Tibial artery (tissue), 4 donors: ENCODE data around the gene SUN5.

ENCODE experiments used
- DNase-seq, 2 donors: peaks; one replicate each; pipeline ENCODE4 v3.0.0-alpha.2; 2019
- H3K27ac ChIP-seq, 2 donors: fragments of 200-600 bp; sonication (generic) in 1 of 2; 1 replicate in 1 of 2; 2 replicates in 1 of 2; pipeline ENCODE4 v1.5.1; 2018 to 2019; ENCODE audit warnings: mild to moderate bottlenecking in 1 of 2
- H3K27me3 ChIP-seq, 2 donors: fragments of 200-600 bp; sonication (generic) in 1 of 2; one replicate each; pipeline versions ENCODE4 v1.5.1 to v1.6.0; 2016 to 2019
- H3K36me3 ChIP-seq, 3 donors: fragments of 200-600 bp; sonication (generic) in 2 of 3; one replicate each; pipeline ENCODE4 v1.5.1; 2016 to 2019; ENCODE audit warnings: mild to moderate bottlenecking in 2 of 3
- H3K4me1 ChIP-seq, 4 donors: fragments of 200-600 bp; sonication (generic) in 2 of 4; 1 replicate in 3 of 4; 2 replicates in 1 of 4; pipeline ENCODE4 v1.5.1; 2016 to 2019
- H3K4me3 ChIP-seq, 2 donors: fragments of 200-600 bp; sonication (generic) in 1 of 2; 1 replicate in 1 of 2; 2 replicates in 1 of 2; pipeline ENCODE4 v1.5.1; 2018 to 2019; ENCODE audit warnings: mild to moderate bottlenecking in 2 of 2
- H3K9me3 ChIP-seq, 3 donors: fragments of 200-600 bp; sonication (generic) in 1 of 3; one replicate each; pipeline ENCODE4 v1.5.1; 2016 to 2019
- CTCF ChIP-seq, 2 experiments: fragments of 200-600 bp in 1 of 2; fragments of 450-650 bp in 1 of 2; IDR thresholded peaks; one replicate each; pipeline ENCODE4 v1.5.1; 2017 to 2019; ENCODE audit warnings: antibody characterized with exemption in 2 of 2, mild to moderate bottlenecking in 1 of 2, moderate library complexity in 1 of 2
- intact Hi-C: fragments of 100-400 bp; cut with DNase I; formaldehyde crosslinking; loops from one replicate; pipeline ENCODE4 v1.15.0; 2023; ENCODE audit warnings: low total_unique reads

The SUN5 gene

GRCh38 chr20:33017542-33017941 is 13.3 kb upstream of the SUN5 start:
- H3K27ac ChIP-seq: no peak overlapping the region
- H3K4me1 ChIP-seq: no peaks in the 10 kb centered on the region
- no peak for DNase-seq
- no peak for TF ChIP-seq CTCF (IDR thresholded peaks at IDR 0.05)
- H3K27me3 ChIP-seq: peaks cover 0 to 22% of the 10 kb centered on the region in 2 donors
- intact Hi-C loops: no loop called here
- H3K36me3 ChIP-seq: no peaks in the 10 kb centered on the region
- no peak overlapping the region for H3K4me3 ChIP-seq
- H3K9me3 ChIP-seq: no peaks in the 10 kb centered on the region

GRCh38 chr20:33016581-33017109 is 12.4 kb upstream of the SUN5 start:
- TF ChIP-seq CTCF (IDR thresholded peaks at IDR 0.05): no peak
- no peak for DNase-seq
- Histone ChIP-seq H3K27ac (no peak overlapping the region), H3K4me1 (no peaks in the 10 kb centered on the region), H3K36me3 (no peaks in the 10 kb centered on the region), H3K4me3 (no peak overlapping the region), H3K27me3 (peaks cover 0 to 22% of the 10 kb centered on the region in 2 donors), H3K9me3 (no peaks in the 10 kb centered on the region)
- intact Hi-C loops: no loop called here

- Histone ChIP-seq H3K4me1 (no peaks in the 10 kb centered on the region), H3K36me3 (no peaks in the 10 kb centered on the region), H3K27ac (no peak overlapping the region), H3K4me3 (no peak overlapping the region), H3K27me3 (peaks cover 0 to 22% of the 10 kb centered on the region in 2 donors), H3K9me3 (no peaks in the 10 kb centered on the region)
- no peak for TF ChIP-seq CTCF (IDR thresholded peaks at IDR 0.05)
- intact Hi-C loops: no loop called here
- DNase-seq: no peak
These were observed 11.7 kb upstream of the SUN5 start for GRCh38 chr20:33015700-33016580.

- no peak for DNase-seq
- H3K27me3 ChIP-seq: peaks cover 0 to 28% of the 10 kb centered on the region in 2 donors
- no peaks in the 10 kb centered on the region for H3K36me3 ChIP-seq
- no peaks in the 10 kb centered on the region for H3K9me3 ChIP-seq
- H3K27ac ChIP-seq: no peak overlapping the region
- no peak for TF ChIP-seq CTCF (IDR thresholded peaks at IDR 0.05)
- no peak overlapping the region for H3K4me3 ChIP-seq
- no peaks in the 10 kb centered on the region for H3K4me1 ChIP-seq
- intact Hi-C loops: no loop called here
These were observed 10.9 kb upstream of the SUN5 start for GRCh38 chr20:33015114-33015484.

GRCh38 chr20:33014336-33015113 is 10.3 kb upstream of the SUN5 start:
- H3K36me3 ChIP-seq: no peaks in the 10 kb centered on the region
- no peak for DNase-seq
- TF ChIP-seq CTCF (IDR thresholded peaks at IDR 0.05): no peak
- no peak overlapping the region for H3K4me3 ChIP-seq
- intact Hi-C loops: no loop called here
- no peak overlapping the region for H3K27ac ChIP-seq
- no peaks in the 10 kb centered on the region for H3K9me3 ChIP-seq
- peaks cover 0 to 30% of the 10 kb centered on the region in 2 donors for H3K27me3 ChIP-seq
- H3K4me1 ChIP-seq: no peaks in the 10 kb centered on the region
